K562 treated with DMSO at 1 percent for 24 hours (cell line): ENCODE measurements around the gene TTC3. TPM values are rescaled to one million over a fixed set of nuclear protein-coding genes. Genes with fewer than 3 reads are reported as not detected.

Experiments used
- total RNA-seq: library from RNA; unstranded; fragments of 300-600 nt; gene quantifications from 2 replicates; pipeline ENCODE4 v1.2.3, GENCODE V29; 2022; ENCODE audit warnings: low read depth; ENCODE audit not compliant: insufficient read depth

TTC3 gene
- total RNA-seq = 89.8 and 90.3 TPM in 2 replicates

GRCh38 chr21:37072988-37073416, at the start of gene TTC3, which contains the start of gene PIGP:
TTC3 (plus strand) TSS chr21:37073254; CDS start chr21:37087258, 14,004 bp downstream.
PIGP (minus strand) TSS chr21:37073071; CDS start chr21:37072515, 556 bp downstream.

Other genes with a start within 250 kb of the TTC3 start
- 16.9 and 18.1 TPM in 2 replicates for gene HLCS, start 106.6 kb upstream of the TTC3 start, total RNA-seq
- gene RIPPLY3, start 66.6 kb upstream of the TTC3 start, total RNA-seq = not detected in 2 replicates
- gene PIGP, start 183 bp upstream of the TTC3 start, total RNA-seq = 20.3 and 20.7 TPM in 2 replicates
- 47.8 and 49.4 TPM in 2 replicates for gene VPS26C, start 194.1 kb downstream of the TTC3 start, total RNA-seq